GM23338 (cell line): ENCODE results near the gene ATF3. TPM values are rescaled to one million over a fixed set of nuclear protein-coding genes. Genes with fewer than 3 reads are reported as not detected.

Source experiments
- ATAC-seq: fragments of 200-7000 bp; cut with Tn5 transposase; 3 replicates; pipeline ENCODE4 v1.9.1; 2020
- DNase-seq: peaks from one replicate; pipeline ENCODE4 v3.0.0-alpha.2; 2015; ENCODE audit warnings: low spot score
- H2AFZ ChIP-seq: fragments of 200-600 bp; sonication (generic); 2 replicates; pipeline ENCODE4 v1.8.0; 2016; ENCODE audit warnings: antibody characterized with exemption, mild to moderate bottlenecking, moderate library complexity
- H3F3A ChIP-seq: fragments of 200-600 bp; sonication (generic); replicated peaks from 2 replicates; pipeline ENCODE4 v1.8.0; 2017; ENCODE audit warnings: antibody characterized with exemption, mixed run types, low read depth
- H3K27ac ChIP-seq: fragments of 200-600 bp; sonication (generic); 2 replicates; pipeline ENCODE4 v1.6.1; 2016; ENCODE audit warnings: low read depth
- H3K27me3 ChIP-seq: fragments of 200-600 bp; sonication (generic); 2 replicates; pipeline ENCODE4 v1.8.0; 2016; ENCODE audit warnings: mild to moderate bottlenecking, mixed run types, moderate library complexity; ENCODE audit not compliant: insufficient read depth
- H3K36me3 ChIP-seq: fragments of 200-600 bp; sonication (generic); 2 replicates; pipeline ENCODE4 v1.8.0; 2016; ENCODE audit warnings: mild to moderate bottlenecking; ENCODE audit not compliant: insufficient read depth
- H3K4me1 ChIP-seq: fragments of 200-600 bp; sonication (generic); 2 replicates; pipeline ENCODE4 v1.8.0; 2016; ENCODE audit warnings: mild to moderate bottlenecking, moderate library complexity; ENCODE audit not compliant: insufficient read depth
- H3K4me2 ChIP-seq: fragments of 200-600 bp; sonication (generic); 2 replicates; pipeline ENCODE4 v1.7.1; 2017; ENCODE audit warnings: mixed run types
- H3K4me3 ChIP-seq: fragments of 200-600 bp; sonication (generic); 2 replicates; pipeline ENCODE4 v1.6.1; 2016; ENCODE audit warnings: mixed run types
- H3K79me2 ChIP-seq: fragments of 200-600 bp; sonication (generic); replicated peaks from 2 replicates; pipeline ENCODE4 v1.8.0; 2017; ENCODE audit warnings: mild to moderate bottlenecking; ENCODE audit not compliant: insufficient read depth
- H3K9me2 ChIP-seq: fragments of 200-600 bp; sonication (generic); 2 replicates; pipeline ENCODE4 v1.8.0; 2017; ENCODE audit not compliant: insufficient read depth
- H4K20me1 ChIP-seq: fragments of 200-600 bp; sonication (generic); replicated peaks from 2 replicates; pipeline ENCODE4 v1.8.0; 2017; ENCODE audit warnings: mild to moderate bottlenecking; ENCODE audit not compliant: insufficient read depth
- H3K27ac Mint-ChIP-seq: 2 replicates; pipeline ENCODE4 v1.8.0; 2020; ENCODE audit warnings: inconsistent platforms, mild to moderate bottlenecking, moderate library complexity, mixed read lengths
- H3K27me3 Mint-ChIP-seq: 3 replicates; pipeline ENCODE4 v1.8.0; 2022; ENCODE audit warnings: low read depth, mild to moderate bottlenecking, moderate library complexity, mixed read lengths, inconsistent platforms; ENCODE audit not compliant: insufficient read depth, poor library complexity
- H3K36me3 Mint-ChIP-seq: 3 replicates; pipeline ENCODE4 v1.8.0; 2021; ENCODE audit warnings: low read depth, mild to moderate bottlenecking, inconsistent platforms, moderate library complexity, mixed read lengths
- H3K4me1 Mint-ChIP-seq: 3 replicates; pipeline ENCODE4 v1.8.0; 2020; ENCODE audit warnings: mild to moderate bottlenecking, inconsistent platforms, mixed read lengths
- H3K4me3 Mint-ChIP-seq: 3 replicates; pipeline ENCODE4 v1.8.0; 2021; ENCODE audit warnings: moderate library complexity, mild to moderate bottlenecking, inconsistent platforms, mixed read lengths
- H3K9me3 Mint-ChIP-seq: 3 replicates; pipeline ENCODE4 v1.8.0; 2020; ENCODE audit warnings: moderate library complexity, mild to moderate bottlenecking, inconsistent platforms, mixed read lengths
- CREB1 ChIP-seq: fragments of 250-450 bp; sonication (Bioruptor Pico); IDR thresholded peaks from 2 replicates; pipeline ENCODE4 v1.5.0; 2020; ENCODE audit warnings: low read depth, mild to moderate bottlenecking, moderate library complexity
- ETS1 ChIP-seq: IDR thresholded peaks from 2 replicates; pipeline ENCODE4 v1.6.1; 2016; ENCODE audit warnings: antibody characterized with exemption
- EZH2 ChIP-seq: fragments of 200-600 bp; sonication (generic); IDR thresholded peaks from one replicate; pipeline ENCODE4 v1.8.0; 2017; ENCODE audit warnings: antibody characterized with exemption, mild to moderate bottlenecking, low read depth; ENCODE audit not compliant: unreplicated experiment
- EZH2phosphoT487 ChIP-seq: fragments of 200-600 bp; sonication (generic); IDR thresholded peaks from one replicate; pipeline ENCODE4 v1.8.1; 2018; ENCODE audit warnings: antibody characterized with exemption; ENCODE audit not compliant: unreplicated experiment
- JUNB ChIP-seq: IDR thresholded peaks from one replicate; pipeline ENCODE4 v1.6.1; 2016; ENCODE audit warnings: antibody characterized with exemption; ENCODE audit not compliant: unreplicated experiment
- NANOG ChIP-seq: IDR thresholded peaks from 2 replicates; pipeline ENCODE4 v1.6.1; 2016; ENCODE audit warnings: antibody characterized with exemption, borderline replicate concordance
- POLR2AphosphoS5 ChIP-seq: IDR thresholded peaks from 2 replicates; pipeline ENCODE4 v1.6.1; 2016; ENCODE audit warnings: antibody characterized with exemption, low read depth
- REST ChIP-seq: IDR thresholded peaks from one replicate; pipeline ENCODE4 v1.6.1; 2018; ENCODE audit warnings: antibody characterized with exemption; ENCODE audit not compliant: unreplicated experiment
- STAT1 ChIP-seq: IDR thresholded peaks from one replicate; pipeline ENCODE4 v1.6.1; 2016; ENCODE audit warnings: antibody characterized with exemption; ENCODE audit not compliant: unreplicated experiment
- ZNF114 ChIP-seq: fragments of 250-450 bp; sonication (Bioruptor Pico); IDR thresholded peaks from 2 replicates; pipeline ENCODE4 v1.5.0; 2020; ENCODE audit warnings: mild to moderate bottlenecking, moderate library complexity
- ZNF331 ChIP-seq: fragments of 250-450 bp; sonication (Bioruptor Pico); IDR thresholded peaks from 2 replicates; pipeline ENCODE4 v1.5.0; 2020; ENCODE audit warnings: low read depth, mild to moderate bottlenecking, moderate library complexity
- polyA plus RNA-seq: library from polyadenylated mRNA; unstranded; fragments of >200 nt; fragmentation: Nextera tagmentation; extraction: Ambion mirVana; gene quantifications from 2 replicates; pipeline ENCODE4 v1.2.1, GENCODE V29; 2016
- total RNA-seq: library from RNA; depleted of rRNA; stranded (reverse); fragments of >200 nt; shearing (Covaris generic); gene quantifications from 2 replicates; pipeline ENCODE4 v1.2.3, GENCODE V29; 2014
- TF ChIP-seq, protein P1 (sequence below), 2 experiments: fragments of 200-600 bp in 1 of 2; sonication (generic) in 1 of 2; conservative IDR thresholded peaks; 2 replicates each; pipeline versions ENCODE4 v1.5.1 to v1.6.1; 2016 to 2017; ENCODE audit warnings: antibody characterized with exemption in 2 of 2, low read depth in 2 of 2, mild to moderate bottlenecking in 2 of 2, moderate library complexity in 1 of 2
- TF ChIP-seq, protein P2 (sequence below): fragments of 250-450 bp; sonication (Bioruptor Pico); IDR thresholded peaks from 2 replicates; pipeline ENCODE4 v1.5.0; 2020; ENCODE audit warnings: mild to moderate bottlenecking, moderate library complexity

Gene ATF3
- total and polyA plus RNA-seq, 2 experiments from 2014 or later, result 12.6 to 17.2 TPM

DNA sequence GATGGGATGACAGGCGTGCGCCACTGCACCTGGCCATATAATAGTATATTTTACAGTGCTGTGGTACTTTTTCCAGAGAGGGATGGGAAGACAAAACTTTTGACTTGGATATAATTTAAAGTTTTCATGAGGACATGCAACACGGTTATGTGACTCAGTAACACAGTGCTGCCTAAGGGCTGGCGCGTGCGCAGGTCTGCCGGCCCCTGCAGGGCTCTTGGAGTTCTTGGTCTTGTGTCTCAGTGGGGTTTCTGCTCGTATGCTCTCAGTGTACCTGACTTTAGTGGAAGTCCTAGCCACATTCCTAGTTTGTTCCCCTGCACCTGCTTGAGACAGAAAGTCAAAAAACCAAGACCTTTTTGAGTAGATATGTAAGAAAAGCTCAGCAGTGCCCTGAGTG is 27.5 kb upstream of the ATF3 start:
- no peak for DNase-seq
- no peak overlapping the region for H3K4me3 ChIP-seq
- no peak overlapping the region for H3K4me2 ChIP-seq
- no peaks in the 10 kb centered on the region for H3K27me3 ChIP-seq
- Mint-ChIP-seq H3K36me3 (no peaks in the 10 kb centered on the region), H3K4me3 (no peak overlapping the region), H3K4me1 (0 out of 3 replicates have a peak, but pooled peaks cover 4% of the 10 kb centered on the region), H3K27ac (no peak overlapping the region), H3K27me3 (peaks cover 3% of the 10 kb centered on the region), H3K9me3 (no peaks in the 10 kb centered on the region; the same call in 2 of the 3 replicates)
- H3K36me3 ChIP-seq, result no peaks in the 10 kb centered on the region
- no peak for TF ChIP-seq REST
- TF ChIP-seq CREB1, result no peak
- no peak for TF ChIP-seq STAT1
- TF ChIP-seq, protein P1, sequence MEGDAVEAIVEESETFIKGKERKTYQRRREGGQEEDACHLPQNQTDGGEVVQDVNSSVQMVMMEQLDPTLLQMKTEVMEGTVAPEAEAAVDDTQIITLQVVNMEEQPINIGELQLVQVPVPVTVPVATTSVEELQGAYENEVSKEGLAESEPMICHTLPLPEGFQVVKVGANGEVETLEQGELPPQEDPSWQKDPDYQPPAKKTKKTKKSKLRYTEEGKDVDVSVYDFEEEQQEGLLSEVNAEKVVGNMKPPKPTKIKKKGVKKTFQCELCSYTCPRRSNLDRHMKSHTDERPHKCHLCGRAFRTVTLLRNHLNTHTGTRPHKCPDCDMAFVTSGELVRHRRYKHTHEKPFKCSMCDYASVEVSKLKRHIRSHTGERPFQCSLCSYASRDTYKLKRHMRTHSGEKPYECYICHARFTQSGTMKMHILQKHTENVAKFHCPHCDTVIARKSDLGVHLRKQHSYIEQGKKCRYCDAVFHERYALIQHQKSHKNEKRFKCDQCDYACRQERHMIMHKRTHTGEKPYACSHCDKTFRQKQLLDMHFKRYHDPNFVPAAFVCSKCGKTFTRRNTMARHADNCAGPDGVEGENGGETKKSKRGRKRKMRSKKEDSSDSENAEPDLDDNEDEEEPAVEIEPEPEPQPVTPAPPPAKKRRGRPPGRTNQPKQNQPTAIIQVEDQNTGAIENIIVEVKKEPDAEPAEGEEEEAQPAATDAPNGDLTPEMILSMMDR (conservative IDR thresholded peaks at IDR 0.05; ENCODE audit: low read depth in 2 of 2), result no peak
- no peak for TF ChIP-seq EZH2phosphoT487
- no peak for TF ChIP-seq ZNF331 (CRISPR knock-in tag)
- TF ChIP-seq ZNF114 (CRISPR knock-in tag), result no peak
- no peak for TF ChIP-seq NANOG
- TF ChIP-seq EZH2, result no peak
- TF ChIP-seq ETS1, result no peak
- TF ChIP-seq POLR2AphosphoS5, result no peak
- TF ChIP-seq, protein P2, sequence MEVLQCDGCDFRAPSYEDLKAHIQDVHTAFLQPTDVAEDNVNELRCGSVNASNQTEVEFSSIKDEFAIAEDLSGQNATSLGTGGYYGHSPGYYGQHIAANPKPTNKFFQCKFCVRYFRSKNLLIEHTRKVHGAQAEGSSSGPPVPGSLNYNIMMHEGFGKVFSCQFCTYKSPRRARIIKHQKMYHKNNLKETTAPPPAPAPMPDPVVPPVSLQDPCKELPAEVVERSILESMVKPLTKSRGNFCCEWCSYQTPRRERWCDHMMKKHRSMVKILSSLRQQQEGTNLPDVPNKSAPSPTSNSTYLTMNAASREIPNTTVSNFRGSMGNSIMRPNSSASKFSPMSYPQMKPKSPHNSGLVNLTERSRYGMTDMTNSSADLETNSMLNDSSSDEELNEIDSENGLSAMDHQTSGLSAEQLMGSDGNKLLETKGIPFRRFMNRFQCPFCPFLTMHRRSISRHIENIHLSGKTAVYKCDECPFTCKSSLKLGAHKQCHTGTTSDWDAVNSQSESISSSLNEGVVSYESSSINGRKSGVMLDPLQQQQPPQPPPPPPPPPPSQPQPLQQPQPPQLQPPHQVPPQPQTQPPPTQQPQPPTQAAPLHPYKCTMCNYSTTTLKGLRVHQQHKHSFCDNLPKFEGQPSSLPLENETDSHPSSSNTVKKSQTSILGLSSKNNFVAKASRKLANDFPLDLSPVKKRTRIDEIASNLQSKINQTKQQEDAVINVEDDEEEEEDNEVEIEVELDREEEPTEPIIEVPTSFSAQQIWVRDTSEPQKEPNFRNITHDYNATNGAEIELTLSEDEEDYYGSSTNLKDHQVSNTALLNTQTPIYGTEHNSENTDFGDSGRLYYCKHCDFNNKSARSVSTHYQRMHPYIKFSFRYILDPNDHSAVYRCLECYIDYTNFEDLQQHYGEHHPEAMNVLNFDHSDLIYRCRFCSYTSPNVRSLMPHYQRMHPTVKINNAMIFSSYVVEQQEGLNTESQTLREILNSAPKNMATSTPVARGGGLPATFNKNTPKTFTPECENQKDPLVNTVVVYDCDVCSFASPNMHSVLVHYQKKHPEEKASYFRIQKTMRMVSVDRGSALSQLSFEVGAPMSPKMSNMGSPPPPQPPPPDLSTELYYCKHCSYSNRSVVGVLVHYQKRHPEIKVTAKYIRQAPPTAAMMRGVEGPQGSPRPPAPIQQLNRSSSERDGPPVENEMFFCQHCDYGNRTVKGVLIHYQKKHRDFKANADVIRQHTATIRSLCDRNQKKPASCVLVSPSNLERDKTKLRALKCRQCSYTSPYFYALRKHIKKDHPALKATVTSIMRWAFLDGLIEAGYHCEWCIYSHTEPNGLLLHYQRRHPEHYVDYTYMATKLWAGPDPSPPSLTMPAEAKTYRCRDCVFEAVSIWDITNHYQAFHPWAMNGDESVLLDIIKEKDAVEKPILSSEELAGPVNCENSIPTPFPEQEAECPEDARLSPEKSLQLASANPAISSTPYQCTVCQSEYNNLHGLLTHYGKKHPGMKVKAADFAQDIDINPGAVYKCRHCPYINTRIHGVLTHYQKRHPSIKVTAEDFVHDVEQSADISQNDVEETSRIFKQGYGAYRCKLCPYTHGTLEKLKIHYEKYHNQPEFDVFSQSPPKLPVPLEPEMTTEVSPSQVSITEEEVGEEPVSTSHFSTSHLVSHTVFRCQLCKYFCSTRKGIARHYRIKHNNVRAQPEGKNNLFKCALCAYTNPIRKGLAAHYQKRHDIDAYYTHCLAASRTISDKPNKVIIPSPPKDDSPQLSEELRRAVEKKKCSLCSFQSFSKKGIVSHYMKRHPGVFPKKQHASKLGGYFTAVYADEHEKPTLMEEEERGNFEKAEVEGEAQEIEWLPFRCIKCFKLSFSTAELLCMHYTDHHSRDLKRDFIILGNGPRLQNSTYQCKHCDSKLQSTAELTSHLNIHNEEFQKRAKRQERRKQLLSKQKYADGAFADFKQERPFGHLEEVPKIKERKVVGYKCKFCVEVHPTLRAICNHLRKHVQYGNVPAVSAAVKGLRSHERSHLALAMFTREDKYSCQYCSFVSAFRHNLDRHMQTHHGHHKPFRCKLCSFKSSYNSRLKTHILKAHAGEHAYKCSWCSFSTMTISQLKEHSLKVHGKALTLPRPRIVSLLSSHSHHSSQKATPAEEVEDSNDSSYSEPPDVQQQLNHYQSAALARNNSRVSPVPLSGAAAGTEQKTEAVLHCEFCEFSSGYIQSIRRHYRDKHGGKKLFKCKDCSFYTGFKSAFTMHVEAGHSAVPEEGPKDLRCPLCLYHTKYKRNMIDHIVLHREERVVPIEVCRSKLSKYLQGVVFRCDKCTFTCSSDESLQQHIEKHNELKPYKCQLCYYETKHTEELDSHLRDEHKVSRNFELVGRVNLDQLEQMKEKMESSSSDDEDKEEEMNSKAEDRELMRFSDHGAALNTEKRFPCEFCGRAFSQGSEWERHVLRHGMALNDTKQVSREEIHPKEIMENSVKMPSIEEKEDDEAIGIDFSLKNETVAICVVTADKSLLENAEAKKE (CRISPR knock-in tag), result no peak
- no peak for TF ChIP-seq JUNB
- H3F3A ChIP-seq, result no peaks in the 10 kb centered on the region
- H2AFZ ChIP-seq, result no peak overlapping the region
- no peak overlapping the region for H3K27ac ChIP-seq
- no peak for ATAC-seq
- no peaks in the 10 kb centered on the region for H3K79me2 ChIP-seq
- H3K9me2 ChIP-seq, result no peaks in the 10 kb centered on the region
- H4K20me1 ChIP-seq, result no peaks in the 10 kb centered on the region
- no peaks in the 10 kb centered on the region for H3K4me1 ChIP-seq
